GM19238 (cell line): Measurements from ENCODE around the gene HMCN2.

ENCODE experiments used
- DNase-seq: peaks from one replicate; pipeline ENCODE4 v3.0.0; 2011; ENCODE audit warnings: low spot score; ENCODE audit not compliant: insufficient read length

Gene HMCN2

GRCh38 chr9:130306823-130307666 lies 41.5 kb downstream of the HMCN2 start:
- no peak for DNase-seq

GRCh38 chr9:130307667-130307943 lies 42.0 kb downstream of the HMCN2 start:
- DNase-seq: no peak

GRCh38 chr9:130308081-130308571 lies 42.6 kb downstream of the HMCN2 start:
- DNase-seq: no peak

DNA sequence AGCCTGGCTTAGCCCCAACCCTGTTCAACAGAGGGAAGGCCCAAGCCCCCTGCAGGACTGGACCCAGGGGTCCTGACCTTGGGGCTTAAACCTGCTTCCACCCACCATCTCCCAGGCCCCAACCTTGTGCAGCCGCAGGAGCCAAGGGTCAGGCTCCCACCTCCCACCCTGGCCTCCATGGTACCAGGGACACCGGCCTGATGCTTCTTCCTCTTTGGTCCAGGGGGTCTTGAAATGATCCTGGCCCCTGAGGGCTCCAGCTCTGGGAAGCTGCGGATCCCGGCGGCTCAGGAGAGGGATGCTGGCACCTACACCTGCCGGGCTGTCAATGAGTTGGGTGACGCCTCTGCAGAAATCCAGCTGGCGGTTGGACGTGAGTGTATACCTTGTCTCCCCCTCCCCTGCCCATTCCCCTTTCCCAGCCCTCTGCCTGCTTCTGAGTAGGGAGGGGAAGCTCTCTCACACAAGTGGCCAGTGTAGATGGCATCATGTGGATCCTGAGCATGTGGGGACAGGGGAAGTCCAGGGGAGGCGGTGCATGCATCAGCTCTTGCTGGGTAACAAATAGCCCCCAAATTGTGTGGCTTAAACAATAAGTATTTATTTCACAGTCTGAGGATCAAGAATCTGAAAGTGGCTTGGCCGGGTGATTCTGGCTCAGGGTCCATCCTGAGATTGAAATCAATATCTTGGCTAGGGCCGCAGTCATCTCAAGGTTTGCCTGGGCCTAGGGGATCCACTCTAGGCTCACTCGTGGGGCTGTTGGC lies 44.3 kb downstream of the HMCN2 start:
- DNase-seq: no peak

GRCh38 chr9:130310456-130310855 lies 44.9 kb downstream of the HMCN2 start:
- no peak for DNase-seq

- DNase-seq: no peak
These were observed 45.4 kb downstream of the HMCN2 start for GRCh38 chr9:130311003-130311402.

- DNase-seq: no peak
These were observed 46.0 kb downstream of the HMCN2 start for GRCh38 chr9:130311408-130312140.

- no peak for DNase-seq
These were observed 47.7 kb downstream of the HMCN2 start for GRCh38 chr9:130313103-130313858.

DNA sequence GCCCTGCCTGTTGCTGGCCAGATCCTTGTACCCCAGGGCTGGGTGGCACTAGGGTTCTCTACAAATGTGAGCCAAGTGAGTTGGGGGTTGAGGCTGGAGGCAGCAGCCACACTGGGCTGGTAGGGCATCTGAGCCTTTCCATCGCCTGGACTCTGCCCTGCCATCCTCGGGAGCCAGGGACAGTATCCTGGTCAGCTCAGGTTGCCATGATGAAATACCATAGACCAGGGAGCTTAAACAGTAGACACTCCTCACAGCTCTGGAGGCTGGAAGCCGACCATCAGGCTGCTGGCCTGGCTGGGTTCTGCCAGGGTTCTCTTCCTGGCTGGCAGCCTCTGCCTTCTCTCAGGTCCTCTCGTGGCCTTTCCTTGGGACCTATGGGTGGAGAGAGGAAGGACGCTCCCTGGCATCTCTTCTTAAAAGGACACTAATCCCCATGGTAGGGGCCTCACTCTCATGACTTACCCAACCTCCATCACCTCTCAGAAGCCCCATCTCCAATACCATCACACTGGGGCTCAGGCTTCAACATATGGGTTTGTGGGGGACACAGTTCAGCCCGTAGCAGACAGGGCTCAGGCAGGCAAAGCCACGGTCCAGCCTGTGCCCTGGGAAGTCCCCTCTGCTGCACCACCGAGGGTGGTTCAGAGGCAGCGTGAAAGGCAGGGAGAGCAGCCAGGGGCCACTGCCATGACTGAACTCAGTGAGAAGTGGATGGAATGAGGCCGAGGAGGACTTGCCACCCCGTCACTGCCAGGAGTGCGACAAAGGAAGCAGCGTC lies 50.1 kb downstream of the HMCN2 start:
- no peak for DNase-seq

DNA sequence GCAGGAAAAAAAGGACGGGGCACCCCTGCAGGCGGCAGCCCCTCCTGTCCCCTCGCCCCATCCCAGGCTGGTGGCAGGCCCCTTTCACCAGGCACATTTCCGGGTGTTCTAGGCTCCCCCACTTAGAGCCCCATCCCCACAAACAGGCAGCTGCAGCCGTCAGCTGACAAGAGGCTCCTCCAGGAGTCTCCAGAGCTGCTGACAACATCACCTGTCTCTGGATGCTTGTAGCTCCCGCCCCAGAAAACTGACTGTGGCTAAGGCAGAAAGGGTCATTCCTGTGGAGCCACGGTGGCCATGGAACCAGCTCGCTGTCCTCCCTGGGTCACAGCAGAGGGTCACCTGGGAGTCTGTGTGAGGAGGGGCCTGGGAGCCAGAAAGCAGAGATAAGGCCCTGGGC lies 50.9 kb downstream of the HMCN2 start:
- no peak for DNase-seq

DNA sequence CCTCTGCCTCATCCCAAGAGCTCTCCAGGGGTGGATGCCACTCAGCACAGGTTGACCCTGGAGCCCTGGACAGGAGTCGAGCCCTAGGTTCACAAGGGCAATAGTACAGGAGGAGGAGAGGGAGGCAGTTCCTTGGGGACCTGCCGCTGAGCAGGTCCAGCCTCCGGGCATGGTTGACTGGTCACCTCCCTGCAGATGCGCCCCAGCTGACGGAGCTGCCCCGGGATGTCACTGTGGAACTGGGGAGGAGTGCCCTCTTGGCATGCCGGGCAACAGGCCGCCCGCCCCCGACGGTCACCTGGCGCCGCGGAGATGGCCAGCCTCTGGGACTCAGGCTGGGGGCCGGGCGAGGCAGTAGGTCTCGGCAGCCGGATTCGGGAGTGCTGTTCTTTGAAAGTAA lies 53.7 kb downstream of the HMCN2 start:
- DNase-seq: no peak

GRCh38 chr9:130319944-130320712 lies 54.6 kb downstream of the HMCN2 start:
- DNase-seq: no peak

DNA sequence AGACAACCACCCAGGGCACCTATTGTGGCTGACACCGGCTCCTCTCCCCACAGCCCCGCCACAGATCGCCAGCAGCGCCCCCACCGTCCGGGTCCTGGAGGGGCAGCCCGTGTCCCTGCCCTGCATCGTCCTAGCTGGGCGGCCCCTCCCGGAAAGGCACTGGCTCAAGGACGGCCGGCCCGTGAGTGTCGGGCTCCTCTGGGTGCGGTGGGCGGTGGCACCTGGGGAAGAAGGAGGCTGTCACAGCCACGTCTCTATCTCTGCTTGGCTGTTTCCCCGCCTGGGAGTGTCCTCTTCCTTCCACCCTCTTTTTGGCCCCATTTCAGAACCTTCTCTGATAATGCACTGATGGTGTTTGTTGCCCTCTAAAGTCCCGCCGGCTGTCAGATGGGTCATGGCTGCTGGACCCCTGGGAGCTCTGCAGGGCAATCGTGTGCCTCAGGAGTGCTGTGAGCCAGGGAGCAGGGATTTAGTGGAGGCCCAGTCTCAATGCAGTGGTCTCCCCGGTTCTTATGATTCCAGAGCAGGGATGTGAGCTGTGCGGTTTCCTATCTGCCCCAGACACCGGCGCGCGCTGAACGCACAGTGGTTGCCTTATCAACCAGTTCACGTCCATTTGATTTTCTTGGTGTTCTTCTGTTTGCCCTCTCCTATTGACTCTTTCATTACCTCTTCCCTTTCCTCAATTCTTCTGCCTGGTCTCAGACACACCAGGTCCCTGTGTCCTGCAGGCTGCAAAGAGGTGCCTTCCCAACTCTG lies 55.3 kb downstream of the HMCN2 start:
- DNase-seq: no peak

- no peak for DNase-seq
These were observed 56.0 kb downstream of the HMCN2 start for GRCh38 chr9:130321539-130321938.

GRCh38 chr9:130323051-130323745 lies 57.6 kb downstream of the HMCN2 start:
- DNase-seq: no peak

DNA sequence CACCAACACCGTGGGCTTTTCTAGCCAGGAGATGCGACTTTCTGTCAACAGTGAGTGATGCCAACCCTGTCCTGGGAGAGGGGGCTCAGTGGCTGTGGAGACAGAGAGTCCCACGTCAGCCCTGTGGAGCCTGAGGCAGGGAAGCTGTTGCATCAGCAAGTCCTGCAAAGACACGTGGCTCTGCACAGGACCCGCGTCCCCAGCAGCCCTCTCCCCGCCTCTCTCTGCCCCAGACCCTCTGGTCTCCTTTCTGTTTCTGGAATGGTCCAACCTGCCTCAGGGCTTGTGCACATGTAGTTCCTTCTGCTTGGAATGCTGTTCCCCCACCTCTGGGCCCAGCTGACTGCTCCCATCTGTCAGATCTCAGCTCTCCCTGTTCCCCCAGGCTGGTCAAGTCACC lies 60.4 kb downstream of the HMCN2 start:
- DNase-seq: no peak

DNA sequence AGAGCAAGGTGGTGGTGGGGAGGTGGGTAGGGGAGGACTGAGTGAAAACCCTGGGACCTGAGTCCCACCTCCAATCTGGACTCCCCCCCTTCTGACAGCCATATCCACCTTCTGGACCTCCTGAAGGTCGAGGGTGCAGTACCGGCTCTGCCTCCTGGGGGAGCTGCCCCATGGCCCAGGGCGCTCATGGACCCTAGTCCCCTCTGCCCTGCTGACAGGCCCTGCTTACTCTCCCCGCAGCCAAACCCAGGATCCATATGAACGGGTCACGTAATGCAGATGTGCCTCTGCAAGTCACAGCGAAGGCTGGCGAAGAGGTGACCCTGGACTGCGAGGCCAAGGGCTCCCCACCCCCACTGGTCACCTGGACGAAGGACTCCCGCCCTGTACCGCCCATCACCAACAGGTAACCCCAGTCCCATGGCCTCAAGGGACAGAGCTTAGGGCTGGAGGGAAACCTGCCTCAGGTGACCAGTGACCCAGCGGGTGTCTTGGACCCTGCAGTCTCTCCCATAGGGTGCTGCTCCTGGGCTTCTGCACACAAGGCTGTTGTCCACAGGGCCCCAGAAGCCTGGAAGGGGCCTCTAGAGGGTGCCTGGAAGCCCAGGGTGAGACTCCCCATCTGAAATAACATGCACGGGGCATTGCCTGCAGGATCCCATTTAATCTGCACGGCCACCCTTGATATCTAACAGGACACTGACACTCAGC lies 61.7 kb downstream of the HMCN2 start:
- DNase-seq: no peak
